B cell (primary cell): ENCODE data around the gene THSD7B.

Experiments used
- EZH2 ChIP-seq: IDR thresholded peaks from 2 replicates; pipeline ENCODE4 v1.6.1; 2012; ENCODE audit warnings: borderline replicate concordance, low read depth, mild to moderate bottlenecking, moderate library complexity, low read length; ENCODE audit not compliant: insufficient read depth, poor library complexity, severe bottlenecking
- TF ChIP-seq, protein P1 (sequence below): fragments of 200-600 bp; IDR thresholded peaks from one replicate; pipeline ENCODE4 v1.8.0; 2022; ENCODE audit warnings: antibody characterized with exemption, mild to moderate bottlenecking

DNA sequence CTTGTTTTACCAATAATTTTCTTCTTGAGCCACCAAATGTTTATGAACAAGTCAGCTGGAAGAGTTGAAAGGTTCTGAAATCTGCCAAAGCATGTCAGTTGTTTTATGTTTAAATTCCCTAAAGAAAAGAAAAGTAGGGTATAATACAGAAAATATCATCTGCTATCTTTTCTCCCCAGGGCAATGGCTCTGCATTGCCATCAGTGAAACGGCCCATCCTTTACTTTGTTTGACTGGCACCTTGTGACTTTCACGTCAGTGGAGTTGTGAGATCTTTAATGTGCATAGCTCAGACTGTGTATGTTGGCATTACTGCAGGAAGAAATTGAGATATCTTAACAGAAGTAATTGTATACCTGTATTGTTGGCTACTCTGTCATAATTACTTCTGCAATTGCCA is 239.9 kb downstream of the THSD7B start:
- TF ChIP-seq, protein P1, sequence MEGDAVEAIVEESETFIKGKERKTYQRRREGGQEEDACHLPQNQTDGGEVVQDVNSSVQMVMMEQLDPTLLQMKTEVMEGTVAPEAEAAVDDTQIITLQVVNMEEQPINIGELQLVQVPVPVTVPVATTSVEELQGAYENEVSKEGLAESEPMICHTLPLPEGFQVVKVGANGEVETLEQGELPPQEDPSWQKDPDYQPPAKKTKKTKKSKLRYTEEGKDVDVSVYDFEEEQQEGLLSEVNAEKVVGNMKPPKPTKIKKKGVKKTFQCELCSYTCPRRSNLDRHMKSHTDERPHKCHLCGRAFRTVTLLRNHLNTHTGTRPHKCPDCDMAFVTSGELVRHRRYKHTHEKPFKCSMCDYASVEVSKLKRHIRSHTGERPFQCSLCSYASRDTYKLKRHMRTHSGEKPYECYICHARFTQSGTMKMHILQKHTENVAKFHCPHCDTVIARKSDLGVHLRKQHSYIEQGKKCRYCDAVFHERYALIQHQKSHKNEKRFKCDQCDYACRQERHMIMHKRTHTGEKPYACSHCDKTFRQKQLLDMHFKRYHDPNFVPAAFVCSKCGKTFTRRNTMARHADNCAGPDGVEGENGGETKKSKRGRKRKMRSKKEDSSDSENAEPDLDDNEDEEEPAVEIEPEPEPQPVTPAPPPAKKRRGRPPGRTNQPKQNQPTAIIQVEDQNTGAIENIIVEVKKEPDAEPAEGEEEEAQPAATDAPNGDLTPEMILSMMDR, result no peak
- TF ChIP-seq EZH2, result no peak
